GM10266 (cell line): Measurements from ENCODE around the gene KCNK3.
"Not testable (repeated sequence)": the region's sequence is repeated elsewhere in the genome, so short reads cannot be mapped to it uniquely, and the experiment has no call there.

Experiments used
- DNase-seq: peaks from one replicate; pipeline ENCODE4 v3.0.0; 2012; ENCODE audit errors: extremely low spot score
- CTCF ChIP-seq: IDR thresholded peaks from 2 replicates; pipeline ENCODE4 v1.5.1; 2012; ENCODE audit warnings: mild to moderate bottlenecking, low read depth; ENCODE audit not compliant: control insufficient read depth, insufficient read depth; ENCODE audit errors: missing control alignments

Gene KCNK3

GRCh38 chr2:26655611-26656195 is 36.8 kb upstream of the KCNK3 start:
- TF ChIP-seq CTCF = no peak
- DNase-seq = no peak

- no peak for DNase-seq
- no peak for TF ChIP-seq CTCF
These were observed 35.3 kb upstream of the KCNK3 start for GRCh38 chr2:26657265-26657664.

GRCh38 chr2:26658691-26659346 is 33.7 kb upstream of the KCNK3 start:
- no peak for TF ChIP-seq CTCF
- DNase-seq = no peak

GRCh38 chr2:26660363-26660962 is 32.1 kb upstream of the KCNK3 start:
- no peak for TF ChIP-seq CTCF
- no peak for DNase-seq

GRCh38 chr2:26665296-26665695 is 27.2 kb upstream of the KCNK3 start:
- DNase-seq = not testable (repeated sequence)

- DNase-seq = no peak
- no peak for TF ChIP-seq CTCF
These were observed 25.9 kb upstream of the KCNK3 start for GRCh38 chr2:26666671-26667070.

GRCh38 chr2:26668041-26668440 is 24.5 kb upstream of the KCNK3 start:
- DNase-seq = no peak
- no peak for TF ChIP-seq CTCF
